GM13977 (cell line): ENCODE data around the gene HCK.
"Not testable (repeated sequence)": the region's sequence is repeated elsewhere in the genome, so short reads cannot be mapped to it uniquely, and the experiment has no call there.

Experiments
- DNase-seq: peaks from one replicate; pipeline ENCODE4 v3.0.0; 2012; ENCODE audit warnings: low spot score
- CTCF ChIP-seq: IDR thresholded peaks from 2 replicates; pipeline ENCODE4 v1.5.1; 2012; ENCODE audit warnings: mild to moderate bottlenecking, control low read depth; ENCODE audit not compliant: insufficient read depth; ENCODE audit errors: extremely low read depth, missing control alignments
- in situ Hi-C: fragments of 300-500 bp; cut with MboI; formaldehyde crosslinking; loops from one replicate; pipeline ENCODE4 v1.12.0; 2022; ENCODE audit warnings: low sequenced_read_pairs, low pct_unique_long_range_greater_than_20kb, mixed read lengths, inconsistent platforms; ENCODE audit not compliant: unreplicated experiment

The HCK gene

DNA sequence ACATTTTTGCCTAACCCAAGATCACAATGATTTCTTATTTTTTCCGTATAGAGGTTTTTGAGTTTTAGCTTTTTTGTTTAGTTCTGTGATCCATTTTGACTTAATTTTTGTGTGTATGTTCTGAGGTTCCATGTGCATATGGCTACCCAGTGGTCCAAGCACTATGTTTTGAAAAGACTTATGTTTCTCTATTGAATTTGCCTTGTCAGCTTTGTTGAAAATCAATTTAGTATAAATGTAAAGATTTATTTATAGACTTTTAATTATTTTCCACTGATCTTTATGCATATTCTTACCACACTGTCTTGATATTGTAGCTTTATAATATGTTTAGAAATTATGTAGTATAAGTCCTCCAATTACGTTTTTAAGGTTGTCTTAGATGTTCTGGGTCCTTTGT lies 67.7 kb downstream of the HCK start:
- no peak for DNase-seq
- TF ChIP-seq CTCF, result no peak
- in situ Hi-C loops, result no loop called here

GRCh38 chr20:32121908-32122307 lies 69.9 kb downstream of the HCK start:
- DNase-seq, in situ Hi-C loops: not testable (repeated sequence)

DNA sequence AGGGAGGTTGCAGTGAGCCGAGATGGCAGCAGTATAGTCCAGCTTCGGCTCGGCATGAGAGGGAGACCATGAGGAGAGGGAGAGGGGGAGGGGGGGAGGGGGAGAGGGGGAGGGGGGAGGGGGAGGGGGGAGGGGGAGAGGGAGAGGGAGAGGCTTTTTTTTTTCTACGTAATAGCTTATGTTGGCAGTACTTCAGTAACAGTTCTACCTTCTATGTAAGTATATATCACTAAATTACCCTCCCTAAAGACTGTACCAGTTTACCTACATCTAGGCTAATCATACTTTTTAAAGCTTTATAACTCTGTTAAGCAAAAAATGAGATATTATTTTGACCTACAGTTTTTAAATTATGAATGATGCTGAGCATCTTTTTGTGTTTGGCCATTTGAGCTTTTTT lies 71.0 kb downstream of the HCK start:
- TF ChIP-seq CTCF, result no peak
- in situ Hi-C loops, result no loop called here
- no peak for DNase-seq

- in situ Hi-C loops, result no loop called here
- DNase-seq, result no peak
- TF ChIP-seq CTCF, result no peak
Measured at GRCh38 chr20:32124916-32125454, 72.9 kb downstream of the HCK start.

- in situ Hi-C loops, result no loop called here
- TF ChIP-seq CTCF, result no peak
- DNase-seq, result no peak
Measured at GRCh38 chr20:32125506-32125905, 73.5 kb downstream of the HCK start.

- in situ Hi-C loops, result no loop called here
- no peak for DNase-seq
- TF ChIP-seq CTCF, result no peak
Measured at GRCh38 chr20:32126919-32127318, 74.9 kb downstream of the HCK start.

GRCh38 chr20:32127347-32127746 lies 75.3 kb downstream of the HCK start:
- no peak for DNase-seq
- in situ Hi-C loops, result no loop called here
- no peak for TF ChIP-seq CTCF
